Spinal cord (tissue), 10 donors: Measurements from ENCODE around the gene SMAGP. TPM values are rescaled to one million over a fixed set of nuclear protein-coding genes. Genes with fewer than 3 reads are reported as not detected.
A peak's percentile ranks its signal among the peaks of the same experiment; 100 is the strongest.

Experiments used
- DNase-seq, 6 donors: peaks; one replicate each; pipeline versions ENCODE4 v3.0.0 to v3.0.0-alpha.2; 2013 to 2015; ENCODE audit warnings: low spot score in 6 of 6, low read depth in 4 of 6
- H3K27ac ChIP-seq: one replicate; pipeline ENCODE4 v1.5.1; 2013; ENCODE audit warnings: low read depth, low read length, control low read depth
- H3K27me3 ChIP-seq: one replicate; pipeline ENCODE4 v1.6.1; 2013; ENCODE audit warnings: low read length; ENCODE audit not compliant: control insufficient read depth, insufficient read depth
- H3K36me3 ChIP-seq: one replicate; pipeline ENCODE4 v1.6.1; 2013; ENCODE audit warnings: low read length; ENCODE audit not compliant: control insufficient read depth, insufficient read depth
- H3K4me1 ChIP-seq: one replicate; pipeline ENCODE4 v1.6.1; 2013; ENCODE audit warnings: low read length; ENCODE audit not compliant: control insufficient read depth, insufficient read depth
- H3K4me3 ChIP-seq: one replicate; pipeline ENCODE4 v1.5.1; 2013; ENCODE audit warnings: low read depth, low read length, control low read depth
- H3K9me3 ChIP-seq: one replicate; pipeline ENCODE4 v1.6.1; 2013; ENCODE audit warnings: low read length; ENCODE audit not compliant: control insufficient read depth, insufficient read depth
- WGBS: methylation state at CpG from one replicate; pipeline ENCODE4 v1.1.5; 2013; ENCODE audit warnings: missing lambda C conversion rate; ENCODE audit not compliant: insufficient coverage; 5-methylcytosine and 5-hydroxymethylcytosine counted together
- polyA plus RNA-seq, 2 donors: library from polyadenylated mRNA; unstranded; fragments of 120-200 nt; gene quantifications; one replicate each; pipeline ENCODE4 v1.2.1, GENCODE V29; 2013; ENCODE audit not compliant: insufficient read length in 2 of 2
- total RNA-seq, 2 donors: library from RNA; depleted of rRNA in 1 of 2; stranded (reverse); fragments of 120-200 nt in 1 of 2; fragments of >200 nt in 1 of 2; gene quantifications; one replicate each; pipeline versions ENCODE4 v1.2.3 to v1.2.4, GENCODE V29; 2013 to 2014
- donor health status: healthy.

The SMAGP gene
- total and polyA plus RNA-seq, 4 donors: 5.1 to 17.6 (median 7.1) TPM

DNA sequence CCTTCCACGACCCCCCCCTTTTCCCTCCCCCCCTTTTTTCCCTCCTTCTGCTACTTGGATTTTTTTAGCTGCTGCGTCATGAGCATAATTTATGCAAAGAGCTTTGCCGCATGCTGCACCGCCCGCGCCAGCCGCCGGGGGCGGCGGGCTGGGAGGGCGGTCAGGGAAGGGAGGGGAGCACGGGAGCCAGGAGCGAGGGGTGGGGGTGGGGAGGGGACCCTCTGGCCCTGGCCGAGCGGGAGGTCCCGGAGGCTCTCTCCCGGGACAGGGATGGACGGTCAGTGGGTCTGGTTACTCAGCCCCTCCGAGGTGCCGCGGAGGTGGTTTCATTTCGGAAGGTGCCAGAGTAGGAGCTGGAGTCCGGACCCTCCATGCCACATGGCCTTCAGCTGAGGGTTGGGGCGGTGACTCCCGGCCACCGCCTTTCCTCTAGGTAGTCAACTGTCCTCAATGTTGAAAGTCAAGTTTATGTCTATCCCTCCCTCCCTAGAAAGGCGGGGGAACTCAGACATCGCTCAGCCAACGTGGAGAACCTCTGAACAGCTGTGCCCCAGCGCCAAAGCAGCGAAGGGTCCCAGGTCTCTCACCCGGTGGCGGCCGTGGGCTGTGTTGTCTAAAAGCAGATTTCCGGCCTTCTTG, 52.1 kb downstream of the SMAGP start, which contains the start of gene POU6F1:
TSS of gene POU6F1 (minus strand) at position 95 of the 639 bp plus-strand sequence. CDS start 11,226 bp downstream, outside the sequence.
- Histone ChIP-seq H3K4me3 (peak within 1 kb of the TSS; percentile 77), H3K9me3 (no peaks in the 10 kb centered on the region), H3K36me3 (peaks cover 4% of the 10 kb centered on the region), H3K27ac (peak within 1 kb of the TSS; percentile 71), H3K27me3 (no peaks in the 10 kb centered on the region), H3K4me1 (peaks cover 16% of the 10 kb centered on the region)
- peak in 5 of 6 donors; percentile 70 to 95 (median 80) for DNase-seq
- under 1% methylated on average over 33 of the region's 35 CpGs for WGBS

DNA sequence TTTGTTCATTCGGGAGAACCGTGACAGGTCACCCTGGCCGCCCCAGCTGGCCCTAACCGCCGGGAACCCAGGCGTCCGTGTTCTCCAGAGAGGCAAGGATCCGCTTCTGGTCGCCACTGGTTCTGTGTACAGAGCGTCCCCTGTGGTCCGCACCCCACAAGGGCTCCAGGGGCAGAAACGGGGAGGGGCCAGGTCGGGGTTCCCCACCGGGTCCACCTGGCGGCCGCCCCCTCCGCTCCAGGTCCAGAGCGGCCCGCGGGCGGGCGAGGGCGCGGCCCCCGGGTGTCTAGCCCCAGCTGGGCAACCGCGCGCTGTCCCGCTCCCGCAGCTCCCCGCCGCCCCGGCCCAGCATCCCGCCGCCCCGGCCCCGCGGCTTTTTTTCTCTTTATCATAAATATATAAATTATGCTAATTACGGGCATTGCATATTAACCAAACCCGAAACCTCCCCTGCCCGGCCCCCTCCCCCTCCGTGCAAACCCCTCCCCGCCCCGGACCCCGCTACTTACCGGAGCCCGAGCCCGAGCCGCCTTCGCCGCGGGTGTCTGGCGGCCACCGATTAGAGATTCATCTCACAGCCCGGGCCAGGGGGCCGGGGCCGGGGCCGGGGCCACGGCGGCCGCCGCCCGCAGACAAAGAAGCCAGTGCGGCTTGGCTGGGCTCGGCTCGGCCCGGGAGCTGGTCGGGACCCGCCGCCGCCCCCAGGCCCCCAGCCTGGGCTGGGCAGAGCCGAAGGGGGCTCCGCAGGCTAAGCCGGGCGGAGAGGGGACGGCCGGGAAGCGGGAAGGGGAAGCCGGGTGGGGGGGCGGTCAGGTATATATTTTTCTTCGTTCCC, 52.9 kb downstream of the SMAGP start:
- peak overlapping the region; percentile 71 for H3K27ac ChIP-seq
- H3K4me3 ChIP-seq: peak overlapping the region; percentile 77
- peaks cover 16% of the 10 kb centered on the region for H3K4me1 ChIP-seq
- DNase-seq: peak in 3 of 6 donors; percentile 32 to 82 (median 73)
- WGBS: under 1% methylated on average over 47 of the region's 81 CpGs
- peaks cover 4% of the 10 kb centered on the region for H3K36me3 ChIP-seq
- no peaks in the 10 kb centered on the region for H3K9me3 ChIP-seq
- H3K27me3 ChIP-seq: no peaks in the 10 kb centered on the region

DNA sequence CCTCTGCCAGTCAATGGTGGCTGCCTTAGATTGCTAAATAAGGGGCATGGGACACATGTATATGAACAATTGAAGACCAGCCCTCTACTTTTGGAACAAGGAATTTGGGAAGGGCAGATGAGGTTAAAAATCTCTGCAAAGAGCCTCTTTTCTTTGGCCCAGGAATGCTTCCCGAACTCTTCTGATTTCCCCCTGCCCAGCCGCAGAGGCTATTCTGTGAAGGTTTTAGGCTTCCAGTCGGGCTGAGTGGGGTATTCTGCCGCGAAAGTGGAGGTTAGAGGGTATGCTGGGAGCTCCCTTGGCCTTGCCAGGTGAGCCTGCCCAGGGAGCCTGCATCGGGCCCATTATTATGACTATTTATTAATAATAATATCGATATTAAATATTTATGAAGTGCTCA, 53.6 kb downstream of the SMAGP start:
- peak in 2 of 6 donors; percentile 27 to 53 for DNase-seq
- peak overlapping the region; percentile 59 for H3K4me3 ChIP-seq

DNA sequence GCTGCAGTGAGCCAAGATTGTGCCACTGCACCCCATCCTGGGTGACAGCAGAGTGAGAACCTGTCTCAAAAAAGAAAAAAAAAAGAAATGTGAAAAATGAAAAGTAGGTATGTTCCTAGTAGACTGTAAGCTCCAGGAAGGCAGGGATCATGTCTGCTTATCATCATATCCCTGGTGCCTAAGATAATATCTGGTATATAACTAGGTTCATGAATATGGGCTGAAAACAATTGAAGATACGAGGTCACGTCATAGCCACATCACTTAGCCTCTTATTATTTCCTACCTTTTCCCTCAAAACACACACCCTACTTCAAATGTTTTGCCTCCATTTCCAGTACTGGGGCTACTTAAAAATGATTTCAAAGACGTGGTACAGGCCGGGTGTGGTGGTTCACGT, 55.3 kb downstream of the SMAGP start:
- Histone ChIP-seq H3K4me1 (peaks cover 28% of the 10 kb centered on the region), H3K27me3 (no peaks in the 10 kb centered on the region), H3K27ac (no peak overlapping the region), H3K9me3 (no peaks in the 10 kb centered on the region), H3K4me3 (no peak overlapping the region), H3K36me3 (peaks cover 4% of the 10 kb centered on the region)
- DNase-seq: no peak
- WGBS: 94% methylated on average over 4 of the region's 5 CpGs

More for the DNA sequence above, 53.6 kb downstream of the SMAGP start:
- H3K9me3 ChIP-seq: no peaks in the 10 kb centered on the region
- H3K4me1 ChIP-seq: peaks cover 17% of the 10 kb centered on the region
- peaks cover 4% of the 10 kb centered on the region for H3K36me3 ChIP-seq
- H3K27ac ChIP-seq: peak overlapping the region; percentile 69
- H3K27me3 ChIP-seq: no peaks in the 10 kb centered on the region
- WGBS: no CpG with 5 or more reads among the region's 7 CpGs

DNA sequence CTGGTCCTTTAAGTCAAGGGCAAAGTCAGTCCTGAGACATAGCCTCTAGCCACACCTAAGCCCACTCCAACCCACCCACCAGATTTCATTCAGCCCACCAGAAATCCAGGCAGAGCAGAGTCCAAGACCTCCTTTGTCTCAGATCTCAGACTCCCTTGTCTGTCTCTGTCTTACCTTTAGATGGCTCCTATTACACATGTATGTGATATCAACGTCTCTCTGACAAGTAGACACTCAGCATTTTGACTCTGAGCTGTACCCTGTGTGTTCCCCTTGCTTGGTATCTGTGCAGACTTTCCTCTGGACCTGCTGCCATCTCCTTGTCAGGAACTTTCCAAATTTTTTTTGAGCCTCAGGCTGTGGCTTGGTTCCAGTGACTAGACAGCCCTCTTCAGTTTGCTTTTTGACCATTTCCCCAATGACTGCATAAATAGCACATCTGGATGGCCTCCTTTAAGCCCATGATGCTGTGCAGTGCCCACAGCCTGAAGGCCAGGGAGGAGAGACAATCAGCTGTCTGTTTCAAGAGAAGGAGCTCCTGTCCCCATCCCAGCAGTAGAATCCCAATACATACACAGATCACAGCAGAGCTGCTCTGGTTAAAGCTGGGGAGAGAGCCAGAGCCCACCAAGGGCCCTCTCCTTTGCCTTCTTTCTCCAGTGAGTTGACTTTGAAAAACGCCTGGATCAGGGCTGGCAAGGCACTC, 59.4 kb downstream of the SMAGP start:
- Histone ChIP-seq H3K27me3 (no peaks in the 10 kb centered on the region), H3K9me3 (no peaks in the 10 kb centered on the region), H3K4me3 (no peak overlapping the region), H3K4me1 (peaks cover 13% of the 10 kb centered on the region), H3K27ac (no peak overlapping the region), H3K36me3 (peaks cover 22% of the 10 kb centered on the region)
- WGBS: 69% methylated on average over 2 of the region's 2 CpGs
- DNase-seq: peak in 2 of 6 donors; percentile 16 to 37

DNA sequence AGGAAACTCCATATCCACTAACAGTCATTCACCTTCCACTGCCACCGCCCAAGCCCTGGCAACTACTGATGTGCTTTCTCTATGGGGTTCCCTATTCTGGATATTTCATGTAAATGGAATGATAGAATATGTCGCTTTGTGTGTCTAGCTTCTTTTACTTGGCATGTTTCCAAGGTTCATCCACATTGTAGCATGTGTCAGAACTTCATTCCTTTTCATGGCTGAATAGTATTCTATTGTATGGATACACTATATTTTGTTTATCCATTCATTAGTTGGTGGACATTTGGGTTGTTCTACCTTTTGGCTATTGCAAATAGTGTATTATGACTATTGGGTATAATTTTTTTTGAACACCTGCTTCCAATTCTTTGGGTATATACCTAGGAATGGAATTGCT, 61.0 kb downstream of the SMAGP start:
- no CpG with 5 or more reads among the region's 2 CpGs for WGBS
- peaks cover 27% of the 10 kb centered on the region for H3K36me3 ChIP-seq

DNA sequence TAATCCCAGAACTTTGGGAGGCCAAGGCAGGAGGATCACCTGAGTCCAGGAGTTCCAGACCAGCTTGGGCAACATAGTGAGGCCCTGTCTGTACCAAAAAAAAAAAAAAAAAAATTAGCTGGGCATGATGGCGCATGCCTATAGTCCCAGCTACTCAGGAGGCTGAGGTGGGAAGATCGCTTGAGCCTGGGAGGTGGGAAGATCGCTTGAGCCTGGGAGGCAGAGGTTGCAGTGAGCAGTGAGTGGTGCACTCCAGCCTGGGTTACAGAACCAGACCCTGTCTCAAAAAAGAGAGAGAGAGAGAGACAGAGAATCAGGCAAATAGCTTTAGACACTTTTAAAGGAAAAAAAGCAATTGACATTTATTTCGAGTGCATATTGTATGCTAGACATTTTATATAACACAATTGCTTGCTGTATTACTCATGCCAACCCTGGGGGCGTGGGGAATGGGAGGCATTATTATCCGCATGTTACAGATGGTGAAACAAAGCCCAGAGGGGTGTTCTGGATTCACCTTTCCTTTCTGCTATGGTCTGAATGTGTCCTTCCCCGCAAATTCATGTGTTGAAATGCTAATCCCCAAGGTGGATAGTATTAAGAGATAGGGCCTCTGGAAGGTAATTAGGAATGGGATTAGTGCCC, 62.1 kb downstream of the SMAGP start:
- no peak for DNase-seq
- Histone ChIP-seq H3K36me3 (peaks cover 34% of the 10 kb centered on the region), H3K27ac (no peak overlapping the region), H3K27me3 (no peaks in the 10 kb centered on the region), H3K9me3 (no peaks in the 10 kb centered on the region), H3K4me1 (peaks cover 27% of the 10 kb centered on the region), H3K4me3 (no peak overlapping the region)
- WGBS: 91% methylated on average over 5 of the region's 7 CpGs

More for the DNA sequence above, 61.0 kb downstream of the SMAGP start:
- H3K4me3 ChIP-seq: no peak overlapping the region
- no peaks in the 10 kb centered on the region for H3K9me3 ChIP-seq
- DNase-seq: no peak
- H3K27ac ChIP-seq: no peak overlapping the region
- peaks cover 26% of the 10 kb centered on the region for H3K4me1 ChIP-seq
- no peaks in the 10 kb centered on the region for H3K27me3 ChIP-seq

DNA sequence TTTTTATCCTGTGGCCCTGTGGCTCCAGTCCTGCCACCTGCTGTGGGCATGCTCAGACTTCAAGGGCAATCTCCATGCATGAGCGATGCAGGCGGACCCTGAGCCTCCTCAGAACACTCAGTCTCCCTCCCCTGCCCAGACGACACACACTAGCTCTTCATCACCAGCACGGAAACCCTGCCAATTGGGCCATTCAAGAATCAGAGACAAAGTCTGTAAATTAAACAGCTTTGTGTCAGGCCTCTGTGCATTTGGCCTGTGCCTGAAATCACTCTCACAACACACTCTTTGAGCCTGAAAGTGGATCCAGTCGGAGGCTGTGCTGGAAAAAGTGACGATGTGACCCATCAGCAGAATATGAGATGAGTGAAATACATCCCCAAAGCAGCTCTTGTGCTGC, 64.9 kb downstream of the SMAGP start:
- DNase-seq: peak in 2 of 6 donors; percentile 26 to 65
- H3K9me3 ChIP-seq: no peaks in the 10 kb centered on the region
- peaks cover 39% of the 10 kb centered on the region for H3K36me3 ChIP-seq
- H3K4me3 ChIP-seq: no peak overlapping the region
- no peaks in the 10 kb centered on the region for H3K27me3 ChIP-seq
- 45% methylated on average over 4 of the region's 6 CpGs for WGBS
- H3K27ac ChIP-seq: no peak overlapping the region
- H3K4me1 ChIP-seq: peaks cover 15% of the 10 kb centered on the region

DNA sequence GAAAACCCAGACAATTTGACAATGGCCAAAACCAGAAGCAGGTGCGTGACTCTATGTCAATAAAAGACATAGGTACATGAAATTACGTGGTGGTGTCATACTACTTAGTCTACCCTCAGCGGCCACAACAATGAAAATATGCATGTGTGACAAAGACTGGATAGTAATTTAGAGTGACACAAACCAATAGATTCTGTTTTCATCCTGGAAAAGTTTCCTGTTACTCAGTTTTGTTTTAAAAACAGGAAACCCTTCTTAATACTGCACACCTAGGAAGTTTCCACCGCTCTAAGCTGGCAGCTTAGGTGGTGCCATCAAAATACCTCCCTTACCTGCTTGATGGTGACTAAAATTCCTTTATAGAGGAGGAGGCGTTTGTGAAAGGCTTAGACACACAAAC, 67.5 kb downstream of the SMAGP start:
- Histone ChIP-seq H3K27ac (no peak overlapping the region), H3K36me3 (peaks cover 58% of the 10 kb centered on the region), H3K4me1 (peaks cover 21% of the 10 kb centered on the region), H3K4me3 (no peak overlapping the region), H3K27me3 (no peaks in the 10 kb centered on the region), H3K9me3 (no peaks in the 10 kb centered on the region)
- no CpG with 5 or more reads among the region's 5 CpGs for WGBS
- no peak for DNase-seq
